CD4-positive, alpha-beta T cell (primary cell): ENCODE results near the gene COL28A1. TPM values are rescaled to one million over a fixed set of nuclear protein-coding genes. Genes with fewer than 3 reads are reported as not detected.
"Not testable (repeated sequence)": the region's sequence is repeated elsewhere in the genome, so short reads cannot be mapped to it uniquely, and the experiment has no call there.

Source experiments
- ATAC-seq: fragments of 200-7000 bp; cut with Tn5 transposase; one replicate; pipeline ENCODE4 v1.10.0; 2022; ENCODE audit warnings: mild to moderate bottlenecking; ENCODE audit not compliant: poor library complexity
- CTCF ChIA-PET: fragments of 350-600 bp; sonication (Branson Sonifier 250); formaldehyde crosslinking; loops from one replicate; lab custom pipeline; 2021; ENCODE audit warnings: antibody characterized with exemption, inconsistent platforms; lab: Charles Lee
- POLR2A ChIA-PET: fragments of 350-600 bp; sonication (Branson Sonifier 250); formaldehyde crosslinking; loops from one replicate; lab custom pipeline; 2021; ENCODE audit warnings: antibody characterized with exemption, inconsistent platforms; lab: Charles Lee
- DNase-seq, 14 experiments: peaks; one replicate each; pipeline ENCODE4 v3.0.0-alpha.2; 2013 to 2020; ENCODE audit warnings: mixed read lengths in 2 of 14
- H3K27ac ChIP-seq, 2 donors: one replicate each; pipeline versions ENCODE4 v1.5.1 to v1.7.0; 2013; ENCODE audit warnings: low read length in 2 of 2, low read depth in 1 of 2, mild to moderate bottlenecking in 1 of 2
- H3K27me3 ChIP-seq, 2 experiments: 1 replicate in 1 of 2; 2 replicates in 1 of 2; pipeline versions ENCODE4 v1.6.1 to v1.7.0; 2013; ENCODE audit warnings: low read length in 2 of 2, control low read depth in 1 of 2, mild to moderate bottlenecking in 1 of 2, moderate library complexity in 1 of 2; ENCODE audit not compliant: insufficient read depth in 2 of 2, control insufficient read depth in 1 of 2
- H3K36me3 ChIP-seq: one replicate; pipeline ENCODE4 v1.6.1; 2013; ENCODE audit warnings: low read length, control low read depth; ENCODE audit not compliant: insufficient read depth
- H3K4me1 ChIP-seq: one replicate; pipeline ENCODE4 v1.6.1; 2013; ENCODE audit warnings: low read length, control low read depth; ENCODE audit not compliant: insufficient read depth
- H3K4me3 ChIP-seq: one replicate; pipeline ENCODE4 v1.5.1; 2013; ENCODE audit warnings: mild to moderate bottlenecking, low read length, moderate library complexity
- H3K9me3 ChIP-seq, 2 experiments: 1 replicate in 1 of 2; 2 replicates in 1 of 2; pipeline versions ENCODE4 v1.6.1 to v1.7.0; 2013; ENCODE audit warnings: low read length in 2 of 2, mild to moderate bottlenecking in 2 of 2, control low read depth in 1 of 2, moderate library complexity in 1 of 2; ENCODE audit not compliant: control insufficient read depth in 1 of 2, insufficient read depth in 1 of 2
- H3K27ac Mint-ChIP-seq: one replicate; pipeline ENCODE4 v1.8.0; 2020; ENCODE audit warnings: mixed read lengths
- H3K27me3 Mint-ChIP-seq: one replicate; pipeline ENCODE4 v1.8.0; 2021; ENCODE audit warnings: mixed read lengths
- H3K36me3 Mint-ChIP-seq: one replicate; pipeline ENCODE4 v1.8.0; 2021; ENCODE audit warnings: low read depth, mixed read lengths
- H3K4me1 Mint-ChIP-seq: one replicate; pipeline ENCODE4 v1.8.0; 2021; ENCODE audit warnings: low read depth, mixed read lengths
- H3K4me3 Mint-ChIP-seq: one replicate; pipeline ENCODE4 v1.8.0; 2020; ENCODE audit warnings: mild to moderate bottlenecking, mixed read lengths
- H3K9me3 Mint-ChIP-seq: one replicate; pipeline ENCODE4 v1.8.0; 2020; ENCODE audit warnings: mixed read lengths
- intact Hi-C, 2 experiments: fragments of 100-400 bp; cut with DNase I in 1 of 2; cut with micrococcal nuclease in 1 of 2; formaldehyde crosslinking; loops; one replicate each; pipeline versions ENCODE4 v1.15.1 to v1.9.0; 2023 to 2025; cut with DNase I, micrococcal nuclease
- total RNA-seq, 174 experiments: library from RNA in 2 of 174; stranded (reverse) in 2 of 174; gene quantifications; one replicate each; pipeline ENCODE4 v1.2.3 and lab custom pipeline; 2021 to 2026
- TF ChIP-seq, protein P1 (sequence below): fragments of 200-600 bp; IDR thresholded peaks from one replicate; pipeline ENCODE4 v1.8.0; 2022; ENCODE audit warnings: antibody characterized with exemption, mild to moderate bottlenecking

COL28A1 gene
- total RNA-seq, 2 experiments from 2014 or later: 0.22 TPM; not detected in 1

DNA sequence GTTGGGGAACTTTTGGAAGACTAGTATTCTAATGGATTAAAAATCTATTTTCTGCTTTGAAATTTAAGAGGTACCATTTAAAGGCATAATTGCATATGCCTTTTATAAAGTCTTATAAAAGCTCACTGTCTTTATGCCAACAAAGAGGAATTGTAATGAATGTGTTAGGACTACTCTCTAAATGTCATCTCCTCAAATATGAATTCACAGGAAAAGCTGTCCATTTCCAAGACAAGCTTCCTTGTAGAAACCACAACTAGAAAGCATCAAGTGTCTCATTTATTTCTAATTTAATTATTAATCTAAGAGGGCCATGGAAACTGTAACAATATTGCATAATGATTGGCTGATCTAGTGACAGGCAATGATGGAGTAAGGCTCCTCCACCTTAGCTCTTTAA is 130.2 kb downstream of the COL28A1 start:
- H3K9me3 Mint-ChIP-seq: peaks cover 5% of the 10 kb centered on the region
- intact Hi-C loops: no loop called here
- no peak overlapping the region for H3K4me3 Mint-ChIP-seq
- no peak overlapping the region for H3K27ac Mint-ChIP-seq
- no peaks in the 10 kb centered on the region for H3K27me3 ChIP-seq
- no peak overlapping the region for H3K4me3 ChIP-seq
- TF ChIP-seq, protein P1, sequence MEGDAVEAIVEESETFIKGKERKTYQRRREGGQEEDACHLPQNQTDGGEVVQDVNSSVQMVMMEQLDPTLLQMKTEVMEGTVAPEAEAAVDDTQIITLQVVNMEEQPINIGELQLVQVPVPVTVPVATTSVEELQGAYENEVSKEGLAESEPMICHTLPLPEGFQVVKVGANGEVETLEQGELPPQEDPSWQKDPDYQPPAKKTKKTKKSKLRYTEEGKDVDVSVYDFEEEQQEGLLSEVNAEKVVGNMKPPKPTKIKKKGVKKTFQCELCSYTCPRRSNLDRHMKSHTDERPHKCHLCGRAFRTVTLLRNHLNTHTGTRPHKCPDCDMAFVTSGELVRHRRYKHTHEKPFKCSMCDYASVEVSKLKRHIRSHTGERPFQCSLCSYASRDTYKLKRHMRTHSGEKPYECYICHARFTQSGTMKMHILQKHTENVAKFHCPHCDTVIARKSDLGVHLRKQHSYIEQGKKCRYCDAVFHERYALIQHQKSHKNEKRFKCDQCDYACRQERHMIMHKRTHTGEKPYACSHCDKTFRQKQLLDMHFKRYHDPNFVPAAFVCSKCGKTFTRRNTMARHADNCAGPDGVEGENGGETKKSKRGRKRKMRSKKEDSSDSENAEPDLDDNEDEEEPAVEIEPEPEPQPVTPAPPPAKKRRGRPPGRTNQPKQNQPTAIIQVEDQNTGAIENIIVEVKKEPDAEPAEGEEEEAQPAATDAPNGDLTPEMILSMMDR: no peak
- no peaks in the 10 kb centered on the region for H3K36me3 ChIP-seq
- CTCF ChIA-PET: interaction anchor here (1.7 kb wide), 1 partner anchor 34 kb away, joined by 4 read pairs; no protein-coding TSS in a partner anchor
- no peak overlapping the region for H3K27ac ChIP-seq
- H3K4me1 Mint-ChIP-seq: peaks cover 10% of the 10 kb centered on the region
- no peak for DNase-seq
- H3K4me1 ChIP-seq: no peaks in the 10 kb centered on the region
- ATAC-seq: no peak
- peaks cover 4% of the 10 kb centered on the region for H3K27me3 Mint-ChIP-seq
- no peaks in the 10 kb centered on the region for H3K9me3 ChIP-seq
- POLR2A ChIA-PET: no interaction called here
- no peaks in the 10 kb centered on the region for H3K36me3 Mint-ChIP-seq

DNA sequence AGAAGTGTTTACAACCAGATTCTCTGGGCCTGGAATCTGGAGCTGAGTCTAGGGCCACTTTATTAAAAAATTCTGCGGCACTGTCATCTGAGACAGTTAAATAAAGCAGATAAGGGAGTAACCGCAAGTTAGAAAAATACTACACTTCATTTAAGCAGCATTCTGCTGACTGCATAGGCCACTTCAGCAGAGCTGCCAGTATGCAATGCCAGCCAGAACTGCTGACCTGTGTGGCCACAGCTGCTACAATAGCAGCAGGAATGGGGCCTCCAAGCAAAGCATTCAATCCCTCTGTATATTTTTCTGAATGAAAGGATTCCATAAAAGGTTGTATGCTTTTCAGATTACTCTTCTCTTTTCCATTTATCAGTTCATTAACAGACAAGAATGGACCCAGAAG is 136.0 kb downstream of the COL28A1 start:
- POLR2A ChIA-PET: no interaction called here
- no peaks in the 10 kb centered on the region for H3K36me3 Mint-ChIP-seq
- intact Hi-C loops: no loop called here

DNA sequence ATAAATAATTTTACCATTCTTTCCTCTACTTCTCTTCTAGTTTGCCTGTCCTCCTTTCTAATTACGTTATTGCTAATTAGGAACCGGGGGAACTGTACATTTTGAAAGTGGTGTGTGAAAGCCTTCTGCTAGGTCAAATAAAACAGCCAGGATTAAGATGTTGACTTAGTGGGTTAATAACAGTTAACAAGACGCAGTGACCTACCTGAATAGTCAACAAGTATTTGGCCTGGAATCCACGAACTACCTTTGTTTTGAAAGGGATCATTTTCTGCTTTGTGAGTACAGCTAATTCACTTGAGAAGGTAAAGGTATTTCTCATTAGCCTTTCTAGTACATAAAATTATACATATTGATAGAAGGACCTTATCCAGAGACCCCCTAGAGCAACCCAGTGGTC is 139.9 kb downstream of the COL28A1 start:
- H3K36me3 Mint-ChIP-seq: no peaks in the 10 kb centered on the region
- H3K9me3 Mint-ChIP-seq: peaks cover 5% of the 10 kb centered on the region
- Histone ChIP-seq H3K9me3 (peaks cover 0 to 5% of the 10 kb centered on the region in 2 experiments), H3K4me1 (no peaks in the 10 kb centered on the region), H3K36me3 (no peaks in the 10 kb centered on the region), H3K27ac (no peak overlapping the region), H3K27me3 (no peaks in the 10 kb centered on the region), H3K4me3 (no peak overlapping the region)
- no peak overlapping the region for H3K4me3 Mint-ChIP-seq
- H3K27me3 Mint-ChIP-seq: no peaks in the 10 kb centered on the region
- H3K27ac Mint-ChIP-seq: no peak overlapping the region
- no peaks in the 10 kb centered on the region for H3K4me1 Mint-ChIP-seq
- no peak for ATAC-seq
- intact Hi-C loops: no loop called here
- POLR2A ChIA-PET: no interaction called here
- TF ChIP-seq, protein P1: no peak
- DNase-seq: no peak
- CTCF ChIA-PET: no interaction called here

More for the DNA sequence above, 136.0 kb downstream of the COL28A1 start:
- Mint-ChIP-seq H3K4me1 (no peaks in the 10 kb centered on the region), H3K27me3 (peaks cover 4% of the 10 kb centered on the region), H3K4me3 (no peak overlapping the region), H3K9me3 (no peaks in the 10 kb centered on the region), H3K27ac (no peak overlapping the region)
- H3K27me3 ChIP-seq: no peaks in the 10 kb centered on the region
- CTCF ChIA-PET: no interaction called here
- ATAC-seq: no peak
- no peak overlapping the region for H3K27ac ChIP-seq
- DNase-seq: no peak
- H3K4me1 ChIP-seq: no peaks in the 10 kb centered on the region
- H3K4me3 ChIP-seq: no peak overlapping the region
- no peaks in the 10 kb centered on the region for H3K9me3 ChIP-seq
- TF ChIP-seq, protein P1: no peak
- H3K36me3 ChIP-seq: no peaks in the 10 kb centered on the region

DNA sequence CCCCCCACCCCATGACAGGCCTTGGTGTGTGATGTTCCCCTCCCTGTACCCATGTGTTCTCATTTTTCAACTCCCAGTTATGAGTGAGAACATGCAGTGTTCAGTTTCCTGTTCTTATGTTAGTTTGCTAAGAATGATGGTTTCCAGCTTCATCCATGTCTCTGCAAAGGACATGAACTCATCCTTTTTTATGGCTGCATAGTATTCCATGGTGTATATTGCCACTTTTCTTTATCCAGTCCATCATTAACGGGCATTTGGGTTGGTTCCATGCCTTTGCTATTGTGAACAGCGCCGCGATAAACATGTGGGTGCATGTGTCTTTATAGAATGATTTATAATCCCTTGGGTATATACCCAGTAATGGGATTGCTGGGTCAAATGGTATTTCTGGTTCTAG is 147.5 kb downstream of the COL28A1 start:
- H3K27ac ChIP-seq, H3K9me3 ChIP-seq, CTCF ChIA-PET, POLR2A ChIA-PET, H3K4me1 Mint-ChIP-seq, DNase-seq, intact Hi-C loops, H3K4me3 Mint-ChIP-seq, H3K27me3 Mint-ChIP-seq, H3K27ac Mint-ChIP-seq, H3K4me1 ChIP-seq, H3K4me3 ChIP-seq, ATAC-seq, H3K36me3 Mint-ChIP-seq, H3K27me3 ChIP-seq, H3K36me3 ChIP-seq: not testable (repeated sequence)
- H3K9me3 Mint-ChIP-seq: peaks cover 11% of the 10 kb centered on the region
